HL-60 (cell line): ENCODE data around the gene PLXNA3.

ENCODE experiments used
- DNase-seq, 2 experiments: peaks; one replicate each; pipeline ENCODE4 v3.0.0-alpha.2; 2010 to 2020; ENCODE audit warnings: low read depth in 1 of 2, low spot score in 1 of 2
- H3K27ac ChIP-seq: fragments of 250-450 bp; sonication (Bioruptor Pico); replicated peaks from 2 replicates; pipeline ENCODE4 v1.5.1; 2020; ENCODE audit warnings: mild to moderate bottlenecking, moderate library complexity
- H3K27me3 ChIP-seq: fragments of 250-450 bp; sonication (Bioruptor Pico); 2 replicates; pipeline ENCODE4 v1.5.1; 2021; ENCODE audit warnings: mild to moderate bottlenecking, moderate library complexity; ENCODE audit not compliant: insufficient read depth, poor library complexity, severe bottlenecking
- H3K4me3 ChIP-seq: replicated peaks from 2 replicates; pipeline ENCODE4 v1.5.1; 2011; ENCODE audit warnings: mild to moderate bottlenecking, control low read depth, low read length; ENCODE audit not compliant: insufficient read depth
- GABPA ChIP-seq: IDR thresholded peaks from 2 replicates; pipeline ENCODE4 v1.6.1; 2012; ENCODE audit warnings: low read depth
- POLR2AphosphoS5 ChIP-seq: IDR thresholded peaks from 2 replicates; pipeline ENCODE4 v1.6.1; 2012; ENCODE audit warnings: low read depth
- SPI1 ChIP-seq: IDR thresholded peaks from 2 replicates; pipeline ENCODE4 v1.6.1; 2012; ENCODE audit warnings: low read depth, mild to moderate bottlenecking, borderline replicate concordance
- TF ChIP-seq, protein P1 (sequence below): IDR thresholded peaks from one replicate; pipeline ENCODE4 v1.5.1; 2011; ENCODE audit warnings: low read length, control low read depth, inconsistent platforms; ENCODE audit not compliant: insufficient read depth
- TF ChIP-seq, protein P2 (sequence below): IDR thresholded peaks from 2 replicates; pipeline ENCODE4 v1.6.1; 2012; ENCODE audit warnings: low read depth; ENCODE audit not compliant: insufficient replicate concordance

Gene PLXNA3

DNA sequence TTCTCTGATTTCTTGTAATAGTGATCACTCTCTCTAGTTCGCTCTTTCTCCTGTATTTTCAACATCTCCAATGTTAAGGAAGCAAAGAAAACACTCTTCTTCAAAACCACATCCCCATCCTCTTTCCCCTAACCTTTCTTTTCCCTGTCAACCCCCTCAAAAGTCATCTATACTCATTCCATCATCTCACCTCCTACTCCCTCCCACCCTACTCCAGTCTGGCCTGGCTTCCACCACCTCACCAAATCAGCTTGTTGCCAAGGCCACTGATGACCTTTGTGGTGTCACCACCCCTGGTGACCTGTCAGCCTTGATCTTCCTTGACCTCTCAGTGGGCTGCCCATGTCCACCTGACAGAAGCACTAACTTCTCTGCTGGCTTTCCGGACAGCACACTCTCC is 55.6 kb downstream of the PLXNA3 start:
- H3K27me3 ChIP-seq: no peaks in the 10 kb centered on the region
- TF ChIP-seq GABPA (no peak), POLR2AphosphoS5 (no peak), SPI1 (no peak)
- TF ChIP-seq, protein P1, sequence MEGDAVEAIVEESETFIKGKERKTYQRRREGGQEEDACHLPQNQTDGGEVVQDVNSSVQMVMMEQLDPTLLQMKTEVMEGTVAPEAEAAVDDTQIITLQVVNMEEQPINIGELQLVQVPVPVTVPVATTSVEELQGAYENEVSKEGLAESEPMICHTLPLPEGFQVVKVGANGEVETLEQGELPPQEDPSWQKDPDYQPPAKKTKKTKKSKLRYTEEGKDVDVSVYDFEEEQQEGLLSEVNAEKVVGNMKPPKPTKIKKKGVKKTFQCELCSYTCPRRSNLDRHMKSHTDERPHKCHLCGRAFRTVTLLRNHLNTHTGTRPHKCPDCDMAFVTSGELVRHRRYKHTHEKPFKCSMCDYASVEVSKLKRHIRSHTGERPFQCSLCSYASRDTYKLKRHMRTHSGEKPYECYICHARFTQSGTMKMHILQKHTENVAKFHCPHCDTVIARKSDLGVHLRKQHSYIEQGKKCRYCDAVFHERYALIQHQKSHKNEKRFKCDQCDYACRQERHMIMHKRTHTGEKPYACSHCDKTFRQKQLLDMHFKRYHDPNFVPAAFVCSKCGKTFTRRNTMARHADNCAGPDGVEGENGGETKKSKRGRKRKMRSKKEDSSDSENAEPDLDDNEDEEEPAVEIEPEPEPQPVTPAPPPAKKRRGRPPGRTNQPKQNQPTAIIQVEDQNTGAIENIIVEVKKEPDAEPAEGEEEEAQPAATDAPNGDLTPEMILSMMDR: no peak
- TF ChIP-seq, protein P2, sequence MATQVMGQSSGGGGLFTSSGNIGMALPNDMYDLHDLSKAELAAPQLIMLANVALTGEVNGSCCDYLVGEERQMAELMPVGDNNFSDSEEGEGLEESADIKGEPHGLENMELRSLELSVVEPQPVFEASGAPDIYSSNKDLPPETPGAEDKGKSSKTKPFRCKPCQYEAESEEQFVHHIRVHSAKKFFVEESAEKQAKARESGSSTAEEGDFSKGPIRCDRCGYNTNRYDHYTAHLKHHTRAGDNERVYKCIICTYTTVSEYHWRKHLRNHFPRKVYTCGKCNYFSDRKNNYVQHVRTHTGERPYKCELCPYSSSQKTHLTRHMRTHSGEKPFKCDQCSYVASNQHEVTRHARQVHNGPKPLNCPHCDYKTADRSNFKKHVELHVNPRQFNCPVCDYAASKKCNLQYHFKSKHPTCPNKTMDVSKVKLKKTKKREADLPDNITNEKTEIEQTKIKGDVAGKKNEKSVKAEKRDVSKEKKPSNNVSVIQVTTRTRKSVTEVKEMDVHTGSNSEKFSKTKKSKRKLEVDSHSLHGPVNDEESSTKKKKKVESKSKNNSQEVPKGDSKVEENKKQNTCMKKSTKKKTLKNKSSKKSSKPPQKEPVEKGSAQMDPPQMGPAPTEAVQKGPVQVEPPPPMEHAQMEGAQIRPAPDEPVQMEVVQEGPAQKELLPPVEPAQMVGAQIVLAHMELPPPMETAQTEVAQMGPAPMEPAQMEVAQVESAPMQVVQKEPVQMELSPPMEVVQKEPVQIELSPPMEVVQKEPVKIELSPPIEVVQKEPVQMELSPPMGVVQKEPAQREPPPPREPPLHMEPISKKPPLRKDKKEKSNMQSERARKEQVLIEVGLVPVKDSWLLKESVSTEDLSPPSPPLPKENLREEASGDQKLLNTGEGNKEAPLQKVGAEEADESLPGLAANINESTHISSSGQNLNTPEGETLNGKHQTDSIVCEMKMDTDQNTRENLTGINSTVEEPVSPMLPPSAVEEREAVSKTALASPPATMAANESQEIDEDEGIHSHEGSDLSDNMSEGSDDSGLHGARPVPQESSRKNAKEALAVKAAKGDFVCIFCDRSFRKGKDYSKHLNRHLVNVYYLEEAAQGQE: no peak
- H3K4me3 ChIP-seq: no peak overlapping the region
- no peak overlapping the region for H3K27ac ChIP-seq
- DNase-seq: no peak

DNA sequence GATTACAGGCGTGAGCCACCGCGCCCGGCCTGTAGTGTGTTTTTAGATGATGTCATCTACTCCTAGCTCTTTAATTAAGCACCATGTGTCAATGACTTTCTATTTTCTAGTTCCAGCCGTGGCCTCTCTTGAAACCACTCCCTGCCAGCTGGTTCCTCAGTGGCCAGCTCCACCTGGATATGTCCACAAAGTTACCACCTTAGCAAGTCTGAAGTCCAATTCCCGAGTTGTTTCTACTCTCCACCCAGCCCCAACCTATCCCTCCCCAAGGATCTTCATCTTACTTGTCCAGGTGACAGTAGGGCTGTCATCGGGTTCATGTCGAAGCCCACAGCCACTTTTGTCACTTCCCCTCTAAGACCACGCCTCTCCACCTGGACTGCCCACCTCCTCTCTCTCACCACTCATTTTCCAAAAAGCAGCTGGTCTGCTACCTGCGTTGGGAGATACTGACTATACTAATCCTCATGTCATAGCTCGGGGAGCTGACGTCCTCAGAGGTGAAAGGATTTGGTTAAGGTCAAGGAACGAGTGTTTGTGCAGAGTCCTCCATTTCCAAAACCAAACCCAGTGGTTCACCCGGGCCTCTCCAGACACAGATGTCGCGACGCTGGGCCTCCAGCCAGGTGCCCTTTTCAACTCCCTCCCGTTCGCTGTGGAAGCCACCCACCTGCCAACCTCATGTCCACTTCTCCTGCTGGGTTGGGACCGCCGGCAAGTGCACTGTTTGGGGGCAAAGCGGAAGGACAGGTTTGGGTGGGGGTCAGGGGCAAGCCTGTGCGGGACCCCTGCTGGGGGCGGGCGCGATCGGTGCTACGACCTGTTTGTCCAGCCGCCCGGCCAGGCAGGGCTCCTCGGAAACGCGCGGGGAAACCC is 57.2 kb downstream of the PLXNA3 start:
- Histone ChIP-seq H3K27me3 (no peaks in the 10 kb centered on the region), H3K4me3 (peak overlapping the region; percentile 61), H3K27ac (peak overlapping the region; percentile 82)
- TF ChIP-seq GABPA: no peak
- no peak for TF ChIP-seq POLR2AphosphoS5
- TF ChIP-seq, protein P1: no peak
- peak; percentile 56; the same call in 1 of the 2 replicates for TF ChIP-seq SPI1
- TF ChIP-seq, protein P2: no peak
- no peak for DNase-seq

DNA sequence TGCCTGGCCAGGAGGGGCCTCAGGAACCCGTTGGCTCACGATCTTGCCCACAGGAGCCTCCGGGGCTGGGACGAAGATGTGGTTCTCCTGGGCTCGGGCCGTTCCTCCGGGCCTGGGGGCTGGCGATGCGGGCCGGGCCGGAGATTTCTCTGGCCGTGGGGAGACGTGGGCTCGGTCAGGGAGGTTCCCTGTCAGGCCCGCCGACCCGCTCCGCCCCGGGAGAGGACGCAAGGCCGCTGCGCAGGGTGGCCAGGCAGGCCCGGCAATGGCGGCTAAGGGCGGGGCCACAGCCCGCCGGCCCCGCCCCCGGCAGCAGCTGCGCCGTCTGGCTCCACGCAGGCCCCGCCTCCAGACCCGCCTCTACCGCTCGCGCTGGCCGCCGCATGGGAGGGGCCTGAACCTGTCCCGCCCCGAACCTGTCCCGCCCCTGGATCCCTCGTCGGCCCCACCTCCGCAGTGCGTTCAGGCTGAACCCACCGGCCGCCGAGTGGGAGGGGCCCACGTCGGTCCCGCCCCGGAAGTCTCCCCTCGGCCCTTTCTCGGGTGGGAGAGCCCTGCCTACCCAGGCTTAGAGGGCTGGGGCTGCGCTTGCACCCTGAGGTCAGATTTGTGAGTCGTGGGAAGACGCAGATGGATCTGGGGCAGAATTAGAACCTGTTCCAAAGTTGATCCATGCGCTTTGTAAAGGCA is 58.0 kb downstream of the PLXNA3 start, which contains the start of gene FAM3A:
Gene FAM3A, minus strand, starts transcription at position 267 of the 690 bp plus-strand sequence. CDS start 460 bp downstream, outside the sequence.
- DNase-seq: peak; percentile 75 to 88
- TF ChIP-seq GABPA (no peak), POLR2AphosphoS5 (peak; percentile 57), SPI1 (no peak)
- TF ChIP-seq, protein P2: no peak
- TF ChIP-seq, protein P1: no peak
- H3K4me3 ChIP-seq: peak within 1 kb of the TSS; percentile 61
- no peaks in the 10 kb centered on the region for H3K27me3 ChIP-seq
- peak within 1 kb of the TSS; percentile 82 for H3K27ac ChIP-seq
